HL-60 (cell line): ENCODE measurements around the gene ADAMTS8.

Source experiments
- DNase-seq, 2 experiments: peaks; one replicate each; pipeline ENCODE4 v3.0.0-alpha.2; 2010 to 2020; ENCODE audit warnings: low read depth in 1 of 2, low spot score in 1 of 2
- H3K27ac ChIP-seq: fragments of 250-450 bp; sonication (Bioruptor Pico); replicated peaks from 2 replicates; pipeline ENCODE4 v1.5.1; 2020; ENCODE audit warnings: mild to moderate bottlenecking, moderate library complexity
- H3K27me3 ChIP-seq: fragments of 250-450 bp; sonication (Bioruptor Pico); 2 replicates; pipeline ENCODE4 v1.5.1; 2021; ENCODE audit warnings: mild to moderate bottlenecking, moderate library complexity; ENCODE audit not compliant: insufficient read depth, poor library complexity, severe bottlenecking
- H3K4me3 ChIP-seq: replicated peaks from 2 replicates; pipeline ENCODE4 v1.5.1; 2011; ENCODE audit warnings: mild to moderate bottlenecking, control low read depth, low read length; ENCODE audit not compliant: insufficient read depth
- GABPA ChIP-seq: IDR thresholded peaks from 2 replicates; pipeline ENCODE4 v1.6.1; 2012; ENCODE audit warnings: low read depth
- POLR2AphosphoS5 ChIP-seq: IDR thresholded peaks from 2 replicates; pipeline ENCODE4 v1.6.1; 2012; ENCODE audit warnings: low read depth
- SPI1 ChIP-seq: IDR thresholded peaks from 2 replicates; pipeline ENCODE4 v1.6.1; 2012; ENCODE audit warnings: low read depth, mild to moderate bottlenecking, borderline replicate concordance
- TF ChIP-seq, protein P1 (sequence below): IDR thresholded peaks from 2 replicates; pipeline ENCODE4 v1.6.1; 2012; ENCODE audit warnings: low read depth; ENCODE audit not compliant: insufficient replicate concordance
- TF ChIP-seq, protein P2 (sequence below): IDR thresholded peaks from one replicate; pipeline ENCODE4 v1.5.1; 2011; ENCODE audit warnings: low read length, control low read depth, inconsistent platforms; ENCODE audit not compliant: insufficient read depth

ADAMTS8 gene

DNA sequence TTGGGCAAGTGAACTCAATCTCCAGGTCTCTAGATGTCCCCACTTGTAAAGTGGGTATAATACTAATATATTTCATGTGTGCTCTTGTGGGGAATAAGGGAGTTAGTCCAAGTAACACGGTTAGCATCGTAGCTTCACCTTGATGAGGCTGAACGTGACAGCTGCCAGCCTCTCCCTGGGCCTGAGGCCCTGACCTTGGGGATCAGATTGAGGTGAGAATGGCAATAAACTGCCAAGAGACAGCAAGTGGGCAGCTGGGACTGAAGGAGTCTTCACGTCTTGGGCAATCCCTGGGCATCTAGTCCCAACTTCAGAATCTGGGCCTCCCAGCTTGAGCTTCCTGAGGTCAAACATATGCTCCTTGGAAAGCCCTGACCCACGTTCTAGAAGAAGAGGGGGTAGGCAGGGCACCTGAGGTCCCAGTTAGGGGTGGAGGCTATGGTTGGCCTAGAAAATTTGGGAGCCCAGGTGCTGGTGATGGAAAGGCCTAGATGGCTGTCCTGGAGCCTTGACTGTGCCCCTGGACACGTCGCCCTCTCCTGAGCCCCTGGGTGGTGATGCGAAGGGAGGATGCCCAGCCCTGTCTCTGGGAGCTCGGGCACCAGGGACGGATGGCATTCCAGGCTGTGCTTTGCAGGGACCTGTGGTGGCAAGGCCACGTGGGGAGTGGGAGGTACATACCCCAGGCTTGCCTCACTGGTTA lies 43.5 kb upstream of the ADAMTS8 start:
- no peak for DNase-seq
- Histone ChIP-seq H3K27me3 (no peaks in the 10 kb centered on the region), H3K27ac (no peak overlapping the region), H3K4me3 (no peak overlapping the region)
- TF ChIP-seq SPI1 (no peak), GABPA (no peak), POLR2AphosphoS5 (no peak)
- TF ChIP-seq, protein P1, sequence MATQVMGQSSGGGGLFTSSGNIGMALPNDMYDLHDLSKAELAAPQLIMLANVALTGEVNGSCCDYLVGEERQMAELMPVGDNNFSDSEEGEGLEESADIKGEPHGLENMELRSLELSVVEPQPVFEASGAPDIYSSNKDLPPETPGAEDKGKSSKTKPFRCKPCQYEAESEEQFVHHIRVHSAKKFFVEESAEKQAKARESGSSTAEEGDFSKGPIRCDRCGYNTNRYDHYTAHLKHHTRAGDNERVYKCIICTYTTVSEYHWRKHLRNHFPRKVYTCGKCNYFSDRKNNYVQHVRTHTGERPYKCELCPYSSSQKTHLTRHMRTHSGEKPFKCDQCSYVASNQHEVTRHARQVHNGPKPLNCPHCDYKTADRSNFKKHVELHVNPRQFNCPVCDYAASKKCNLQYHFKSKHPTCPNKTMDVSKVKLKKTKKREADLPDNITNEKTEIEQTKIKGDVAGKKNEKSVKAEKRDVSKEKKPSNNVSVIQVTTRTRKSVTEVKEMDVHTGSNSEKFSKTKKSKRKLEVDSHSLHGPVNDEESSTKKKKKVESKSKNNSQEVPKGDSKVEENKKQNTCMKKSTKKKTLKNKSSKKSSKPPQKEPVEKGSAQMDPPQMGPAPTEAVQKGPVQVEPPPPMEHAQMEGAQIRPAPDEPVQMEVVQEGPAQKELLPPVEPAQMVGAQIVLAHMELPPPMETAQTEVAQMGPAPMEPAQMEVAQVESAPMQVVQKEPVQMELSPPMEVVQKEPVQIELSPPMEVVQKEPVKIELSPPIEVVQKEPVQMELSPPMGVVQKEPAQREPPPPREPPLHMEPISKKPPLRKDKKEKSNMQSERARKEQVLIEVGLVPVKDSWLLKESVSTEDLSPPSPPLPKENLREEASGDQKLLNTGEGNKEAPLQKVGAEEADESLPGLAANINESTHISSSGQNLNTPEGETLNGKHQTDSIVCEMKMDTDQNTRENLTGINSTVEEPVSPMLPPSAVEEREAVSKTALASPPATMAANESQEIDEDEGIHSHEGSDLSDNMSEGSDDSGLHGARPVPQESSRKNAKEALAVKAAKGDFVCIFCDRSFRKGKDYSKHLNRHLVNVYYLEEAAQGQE: no peak
- TF ChIP-seq, protein P2, sequence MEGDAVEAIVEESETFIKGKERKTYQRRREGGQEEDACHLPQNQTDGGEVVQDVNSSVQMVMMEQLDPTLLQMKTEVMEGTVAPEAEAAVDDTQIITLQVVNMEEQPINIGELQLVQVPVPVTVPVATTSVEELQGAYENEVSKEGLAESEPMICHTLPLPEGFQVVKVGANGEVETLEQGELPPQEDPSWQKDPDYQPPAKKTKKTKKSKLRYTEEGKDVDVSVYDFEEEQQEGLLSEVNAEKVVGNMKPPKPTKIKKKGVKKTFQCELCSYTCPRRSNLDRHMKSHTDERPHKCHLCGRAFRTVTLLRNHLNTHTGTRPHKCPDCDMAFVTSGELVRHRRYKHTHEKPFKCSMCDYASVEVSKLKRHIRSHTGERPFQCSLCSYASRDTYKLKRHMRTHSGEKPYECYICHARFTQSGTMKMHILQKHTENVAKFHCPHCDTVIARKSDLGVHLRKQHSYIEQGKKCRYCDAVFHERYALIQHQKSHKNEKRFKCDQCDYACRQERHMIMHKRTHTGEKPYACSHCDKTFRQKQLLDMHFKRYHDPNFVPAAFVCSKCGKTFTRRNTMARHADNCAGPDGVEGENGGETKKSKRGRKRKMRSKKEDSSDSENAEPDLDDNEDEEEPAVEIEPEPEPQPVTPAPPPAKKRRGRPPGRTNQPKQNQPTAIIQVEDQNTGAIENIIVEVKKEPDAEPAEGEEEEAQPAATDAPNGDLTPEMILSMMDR: no peak

DNA sequence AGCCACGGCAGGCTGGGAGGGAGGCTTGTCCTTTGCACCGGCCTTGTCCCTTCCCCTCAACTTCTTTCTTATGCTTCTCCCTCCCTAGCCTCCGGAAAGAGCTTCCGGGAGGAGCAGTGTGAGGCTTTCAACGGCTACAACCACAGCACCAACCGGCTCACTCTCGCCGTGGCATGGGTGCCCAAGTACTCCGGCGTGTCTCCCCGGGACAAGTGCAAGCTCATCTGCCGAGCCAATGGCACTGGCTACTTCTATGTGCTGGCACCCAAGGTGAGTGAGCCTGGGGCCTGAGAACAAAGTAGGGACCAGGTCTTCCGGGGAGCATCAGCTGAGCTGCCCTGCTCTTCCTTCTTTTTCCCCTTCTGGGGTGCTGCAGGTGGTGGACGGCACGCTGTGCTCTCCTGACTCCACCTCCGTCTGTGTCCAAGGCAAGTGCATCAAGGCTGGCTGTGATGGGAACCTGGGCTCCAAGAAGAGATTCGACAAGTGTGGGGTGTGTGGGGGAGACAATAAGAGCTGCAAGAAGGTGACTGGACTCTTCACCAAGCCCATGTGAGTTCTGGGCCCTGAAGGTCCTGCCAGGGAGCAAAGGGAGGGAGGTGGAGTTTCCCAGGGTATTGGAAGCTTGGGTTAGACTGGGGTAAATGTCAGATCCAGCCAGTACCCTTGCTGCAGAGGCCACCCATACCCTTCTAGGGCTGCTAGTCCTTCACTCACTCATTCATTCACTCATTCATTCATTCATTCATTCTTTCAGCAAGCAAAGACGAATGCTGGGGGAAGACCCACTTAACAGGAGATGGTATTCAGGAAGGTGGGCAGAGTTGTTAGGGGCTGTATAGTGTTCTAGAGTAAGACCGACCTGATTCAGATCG lies 42.7 kb upstream of the ADAMTS8 start:
- no peak for TF ChIP-seq GABPA
- TF ChIP-seq, protein P2: no peak
- TF ChIP-seq, protein P1: no peak
- no peak for TF ChIP-seq SPI1
- TF ChIP-seq POLR2AphosphoS5: no peak
- no peak overlapping the region for H3K4me3 ChIP-seq
- H3K27ac ChIP-seq: no peak overlapping the region
- no peak for DNase-seq
- no peaks in the 10 kb centered on the region for H3K27me3 ChIP-seq

DNA sequence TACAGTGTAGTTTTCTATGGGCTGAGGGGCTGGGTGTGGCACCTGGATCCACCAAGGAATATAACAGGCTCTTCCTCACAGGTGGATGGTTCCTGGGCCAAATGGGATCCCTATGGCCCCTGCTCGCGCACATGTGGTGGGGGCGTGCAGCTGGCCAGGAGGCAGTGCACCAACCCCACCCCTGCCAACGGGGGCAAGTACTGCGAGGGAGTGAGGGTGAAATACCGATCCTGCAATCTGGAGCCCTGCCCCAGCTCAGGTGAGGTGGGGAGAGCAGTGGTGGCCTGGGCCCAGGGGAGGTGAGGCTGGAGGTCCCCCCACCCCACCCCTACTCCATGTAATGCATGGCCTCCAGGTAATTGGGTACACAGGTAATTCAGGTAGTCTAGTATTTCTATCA lies 40.8 kb upstream of the ADAMTS8 start:
- Histone ChIP-seq H3K27ac (no peak overlapping the region), H3K27me3 (peaks cover 2% of the 10 kb centered on the region), H3K4me3 (no peak overlapping the region)
- TF ChIP-seq GABPA (no peak), POLR2AphosphoS5 (no peak), SPI1 (no peak)
- TF ChIP-seq, protein P2: no peak
- TF ChIP-seq, protein P1: no peak
- no peak for DNase-seq
